SU-DHL-6 (cell line): ENCODE results near the gene EN2.

ENCODE experiments used
- EZH2phosphoT487 ChIP-seq: fragments of 200-600 bp; sonication (generic), shearing (Covaris generic); conservative IDR thresholded peaks from 2 replicates; pipeline ENCODE4 v1.6.1; 2018; ENCODE audit warnings: mild to moderate bottlenecking, antibody characterized with exemption, low read length, moderate library complexity, mixed read lengths
- TF ChIP-seq, protein P1 (sequence below): fragments of 200-600 bp; sonication (generic); IDR thresholded peaks from one replicate; pipeline ENCODE4 v1.5.1; 2017; ENCODE audit warnings: antibody characterized with exemption, mild to moderate bottlenecking, low read length, moderate library complexity; ENCODE audit not compliant: insufficient read depth, poor library complexity, severe bottlenecking

DNA sequence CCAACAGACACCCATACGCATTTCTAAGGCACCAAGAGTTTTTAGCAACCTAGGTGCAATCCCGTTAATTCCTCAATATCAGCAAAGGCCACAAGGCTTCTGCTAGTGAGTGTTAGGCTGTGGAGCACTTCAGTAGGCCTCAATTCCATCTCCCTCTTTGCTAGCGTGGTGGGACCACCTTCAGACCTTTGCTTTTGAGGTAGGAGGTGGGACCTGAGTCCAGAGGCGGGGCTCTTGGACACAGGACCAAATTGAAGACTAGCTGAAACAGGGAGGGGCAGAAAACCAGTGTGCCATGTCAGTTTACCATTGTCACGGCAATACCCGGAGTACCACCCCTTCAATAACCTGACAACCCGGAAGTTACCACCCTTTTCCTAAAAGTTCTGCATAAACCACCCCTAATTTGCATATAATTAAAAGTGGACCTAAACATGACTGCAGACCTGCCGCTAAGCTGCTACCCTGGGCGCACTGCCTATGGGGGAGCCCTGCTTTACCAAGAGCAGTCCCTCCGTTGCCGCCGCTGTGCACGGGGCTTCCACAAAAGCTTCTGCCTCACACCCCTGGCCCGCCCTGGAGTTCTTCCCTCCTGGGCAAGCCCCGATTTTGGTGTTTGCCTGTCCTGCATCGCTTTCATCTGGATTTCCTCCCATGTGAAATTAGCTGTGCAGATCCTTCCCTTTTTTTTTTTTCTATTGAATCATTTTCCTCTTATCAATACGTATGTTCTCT lies 41.1 kb upstream of the EN2 start:
- TF ChIP-seq, protein P1, sequence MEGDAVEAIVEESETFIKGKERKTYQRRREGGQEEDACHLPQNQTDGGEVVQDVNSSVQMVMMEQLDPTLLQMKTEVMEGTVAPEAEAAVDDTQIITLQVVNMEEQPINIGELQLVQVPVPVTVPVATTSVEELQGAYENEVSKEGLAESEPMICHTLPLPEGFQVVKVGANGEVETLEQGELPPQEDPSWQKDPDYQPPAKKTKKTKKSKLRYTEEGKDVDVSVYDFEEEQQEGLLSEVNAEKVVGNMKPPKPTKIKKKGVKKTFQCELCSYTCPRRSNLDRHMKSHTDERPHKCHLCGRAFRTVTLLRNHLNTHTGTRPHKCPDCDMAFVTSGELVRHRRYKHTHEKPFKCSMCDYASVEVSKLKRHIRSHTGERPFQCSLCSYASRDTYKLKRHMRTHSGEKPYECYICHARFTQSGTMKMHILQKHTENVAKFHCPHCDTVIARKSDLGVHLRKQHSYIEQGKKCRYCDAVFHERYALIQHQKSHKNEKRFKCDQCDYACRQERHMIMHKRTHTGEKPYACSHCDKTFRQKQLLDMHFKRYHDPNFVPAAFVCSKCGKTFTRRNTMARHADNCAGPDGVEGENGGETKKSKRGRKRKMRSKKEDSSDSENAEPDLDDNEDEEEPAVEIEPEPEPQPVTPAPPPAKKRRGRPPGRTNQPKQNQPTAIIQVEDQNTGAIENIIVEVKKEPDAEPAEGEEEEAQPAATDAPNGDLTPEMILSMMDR = no peak
- no peak for TF ChIP-seq EZH2phosphoT487
